Upper lobe of left lung (tissue), 4 donors: ENCODE results near the gene LRP1B.

Source experiments
- CTCF ChIP-seq, 6 experiments: fragments of 450-650 bp in 4 of 6; fragments of 200-600 bp in 2 of 6; sonication (generic) in 2 of 6; IDR thresholded peaks; one replicate each; pipeline ENCODE4 v1.5.1; 2016 to 2019; ENCODE audit warnings: antibody characterized with exemption in 6 of 6
- EP300 ChIP-seq, 4 donors: sonication (generic); formaldehyde crosslinking; IDR thresholded peaks; one replicate each; pipeline ENCODE4 v1.5.1; 2017; ENCODE audit warnings: antibody characterized with exemption in 4 of 4, control low read depth in 2 of 4
- POLR2A ChIP-seq, 4 donors: fragments of 450-650 bp; IDR thresholded peaks; one replicate each; pipeline ENCODE4 v1.5.1; 2016 to 2017; ENCODE audit warnings: antibody characterized with exemption in 4 of 4, mild to moderate bottlenecking in 2 of 4

- TF ChIP-seq CTCF (IDR thresholded peaks at IDR 0.05) (no peak), EP300 (IDR thresholded peaks at IDR 0.05) (no peak), POLR2A (IDR thresholded peaks at IDR 0.05) (no peak)
Observed at GRCh38 chr2:140990416-140990815, 1140.4 kb downstream of the LRP1B start.
